Measurements from ENCODE around the gene SCML2.
"Not testable (repeated sequence)": the region's sequence is repeated elsewhere in the genome, so short reads cannot be mapped to it uniquely, and the experiment has no call there.

GRCh38 chrX:18369096-18369495 is 14.6 kb upstream of the SCML2 start:
- not testable (repeated sequence) for TF ChIP-seq CTCF, EP300 (IDR thresholded peaks at IDR 0.05)
